ENCODE data around the gene RABGEF1.
"Not testable (repeated sequence)": the region's sequence is repeated elsewhere in the genome, so short reads cannot be mapped to it uniquely, and the experiment has no call there.

The RABGEF1 gene

GRCh38 chr7:66699998-66700397 lies 40.5 kb upstream of the RABGEF1 start:
- Histone ChIP-seq H4K20me1 (ENCODE audit: insufficient read depth, low read length, poor library complexity, severe bottlenecking) (no peaks in the 10 kb centered on the region), H3F3A (ENCODE audit: low read depth) (no peaks in the 10 kb centered on the region), H3K9me2 (replicated peaks; ENCODE audit: low read depth, low read length) (no peaks in the 10 kb centered on the region), H3K9me3 (ENCODE audit: insufficient read depth, low read depth, low read length) (no peaks in the 10 kb centered on the region), H3K4me2 (ENCODE audit: low read depth, low read length, poor library complexity, severe bottlenecking) (no peak overlapping the region), H3K27me3 (ENCODE audit: insufficient read depth, low read length, poor library complexity, severe bottlenecking) (no peaks in the 10 kb centered on the region), H3K79me2 (ENCODE audit: insufficient read depth, low read length) (no peaks in the 10 kb centered on the region), H3K4me1 (ENCODE audit: insufficient read depth, low read length, poor library complexity, severe bottlenecking) (no peaks in the 10 kb centered on the region), H3K9ac (ENCODE audit: low read depth, low read length, poor library complexity, severe bottlenecking) (no peak overlapping the region), H3K36me3 (ENCODE audit: insufficient read depth, low read length) (no peaks in the 10 kb centered on the region), H2AFZ (ENCODE audit: low read length) (no peak overlapping the region), H3K4me3 (ENCODE audit: low read length, poor library complexity, severe bottlenecking) (no peak overlapping the region)
- TF ChIP-seq CTCF (conservative IDR thresholded peaks at IDR 0.05; ENCODE audit: low read length) (no peak), EZH2phosphoT487 (IDR thresholded peaks at IDR 0.05; ENCODE audit: borderline replicate concordance) (no peak)

- H3K4me2 ChIP-seq (ENCODE audit: low read depth, low read length, poor library complexity, severe bottlenecking), result no peak overlapping the region
- no peaks in the 10 kb centered on the region for H3K79me2 ChIP-seq (ENCODE audit: insufficient read depth, low read length)
- no peaks in the 10 kb centered on the region for H4K20me1 ChIP-seq (ENCODE audit: insufficient read depth, low read length, poor library complexity, severe bottlenecking)
- H3K27me3 ChIP-seq (ENCODE audit: insufficient read depth, low read length, poor library complexity, severe bottlenecking), result no peaks in the 10 kb centered on the region
- no peaks in the 10 kb centered on the region for H3K9me2 ChIP-seq (replicated peaks; ENCODE audit: low read depth, low read length)
- H3K36me3 ChIP-seq (ENCODE audit: insufficient read depth, low read length), result no peaks in the 10 kb centered on the region
- H3F3A ChIP-seq (ENCODE audit: low read depth), result no peaks in the 10 kb centered on the region
- no peak for TF ChIP-seq EZH2phosphoT487 (IDR thresholded peaks at IDR 0.05; ENCODE audit: borderline replicate concordance)
- no peak overlapping the region for H3K4me3 ChIP-seq (ENCODE audit: low read length, poor library complexity, severe bottlenecking)
- no peak overlapping the region for H3K9ac ChIP-seq (ENCODE audit: low read depth, low read length, poor library complexity, severe bottlenecking)
- H3K4me1 ChIP-seq (ENCODE audit: insufficient read depth, low read length, poor library complexity, severe bottlenecking), result no peaks in the 10 kb centered on the region
- H3K9me3 ChIP-seq (ENCODE audit: insufficient read depth, low read depth, low read length), result no peaks in the 10 kb centered on the region
- no peak overlapping the region for H2AFZ ChIP-seq (ENCODE audit: low read length)
Observed at GRCh38 chr7:66700633-66701131, 39.9 kb upstream of the RABGEF1 start.

- H3K4me1 ChIP-seq (ENCODE audit: insufficient read depth, low read length, poor library complexity, severe bottlenecking), result no peaks in the 10 kb centered on the region
- no peak overlapping the region for H3K9ac ChIP-seq (ENCODE audit: low read depth, low read length, poor library complexity, severe bottlenecking)
- H2AFZ ChIP-seq (ENCODE audit: low read length), result no peak overlapping the region
- H3K9me2 ChIP-seq (replicated peaks; ENCODE audit: low read depth, low read length), result no peaks in the 10 kb centered on the region
- H3K27me3 ChIP-seq (ENCODE audit: insufficient read depth, low read length, poor library complexity, severe bottlenecking), result no peaks in the 10 kb centered on the region
- no peaks in the 10 kb centered on the region for H3K36me3 ChIP-seq (ENCODE audit: insufficient read depth, low read length)
- H3F3A ChIP-seq (ENCODE audit: low read depth), result no peaks in the 10 kb centered on the region
- no peak overlapping the region for H3K4me2 ChIP-seq (ENCODE audit: low read depth, low read length, poor library complexity, severe bottlenecking)
- TF ChIP-seq EZH2phosphoT487 (IDR thresholded peaks at IDR 0.05; ENCODE audit: borderline replicate concordance) (no peak), CTCF (conservative IDR thresholded peaks at IDR 0.05; ENCODE audit: low read length) (no peak)
- H4K20me1 ChIP-seq (ENCODE audit: insufficient read depth, low read length, poor library complexity, severe bottlenecking), result no peaks in the 10 kb centered on the region
- no peaks in the 10 kb centered on the region for H3K9me3 ChIP-seq (ENCODE audit: insufficient read depth, low read depth, low read length)
- no peaks in the 10 kb centered on the region for H3K79me2 ChIP-seq (ENCODE audit: insufficient read depth, low read length)
- no peak overlapping the region for H3K4me3 ChIP-seq (ENCODE audit: low read length, poor library complexity, severe bottlenecking)
Observed at GRCh38 chr7:66707825-66708224, 32.7 kb upstream of the RABGEF1 start.

GRCh38 chr7:66710752-66711151 lies 29.8 kb upstream of the RABGEF1 start:
- H3K4me3 ChIP-seq (ENCODE audit: low read length, poor library complexity, severe bottlenecking); H2AFZ ChIP-seq (ENCODE audit: low read length); H3K9me2 ChIP-seq (replicated peaks; ENCODE audit: low read depth, low read length); H4K20me1 ChIP-seq (ENCODE audit: insufficient read depth, low read length, poor library complexity, severe bottlenecking); H3K27me3 ChIP-seq (ENCODE audit: insufficient read depth, low read length, poor library complexity, severe bottlenecking); H3K9me3 ChIP-seq (ENCODE audit: insufficient read depth, low read depth, low read length); H3K9ac ChIP-seq (ENCODE audit: low read depth, low read length, poor library complexity, severe bottlenecking); H3K36me3 ChIP-seq (ENCODE audit: insufficient read depth, low read length); H3K4me1 ChIP-seq (ENCODE audit: insufficient read depth, low read length, poor library complexity, severe bottlenecking); H3K79me2 ChIP-seq (ENCODE audit: insufficient read depth, low read length); H3F3A ChIP-seq (ENCODE audit: low read depth); H3K4me2 ChIP-seq (ENCODE audit: low read depth, low read length, poor library complexity, severe bottlenecking): not testable (repeated sequence)

All from Loucy (cell line).